Endodermal cell (in vitro differentiated cells): Measurements from ENCODE around the gene SSB. TPM values are rescaled to one million over a fixed set of nuclear protein-coding genes. Genes with fewer than 3 reads are reported as not detected.
"Not testable (repeated sequence)": the region's sequence is repeated elsewhere in the genome, so short reads cannot be mapped to it uniquely, and the experiment has no call there.

Experiments
- DNase-seq: peaks from one replicate; pipeline ENCODE4 v3.0.0-alpha.2; 2017
- H3K27ac ChIP-seq: 2 replicates; pipeline ENCODE4 v1.5.1; 2013; ENCODE audit warnings: mild to moderate bottlenecking, low read depth, low read length, moderate library complexity
- H3K27me3 ChIP-seq: 2 replicates; pipeline ENCODE4 v1.6.1; 2013; ENCODE audit warnings: mild to moderate bottlenecking, low read length, moderate library complexity; ENCODE audit not compliant: insufficient read depth, control insufficient read depth, poor library complexity, severe bottlenecking
- H3K36me3 ChIP-seq: 2 replicates; pipeline ENCODE4 v1.7.0; 2013; ENCODE audit warnings: mild to moderate bottlenecking, low read length, moderate library complexity; ENCODE audit not compliant: control insufficient read depth, insufficient read depth
- H3K4me1 ChIP-seq: one replicate; pipeline ENCODE4 v1.7.0; 2013; ENCODE audit warnings: low read length; ENCODE audit not compliant: control insufficient read depth, insufficient read depth
- H3K4me3 ChIP-seq: 2 replicates; pipeline ENCODE4 v1.5.1; 2013; ENCODE audit warnings: mild to moderate bottlenecking, low read length, moderate library complexity
- H3K9ac ChIP-seq: 2 replicates; pipeline ENCODE4 v1.6.1; 2013; ENCODE audit warnings: mild to moderate bottlenecking, low read length, moderate library complexity; ENCODE audit not compliant: poor library complexity, severe bottlenecking; ENCODE audit errors: extremely low read depth
- H3K9me3 ChIP-seq: 2 replicates; pipeline ENCODE4 v1.6.1; 2013; ENCODE audit warnings: mild to moderate bottlenecking, low read length, moderate library complexity; ENCODE audit not compliant: control insufficient read depth
- H3K27ac Mint-ChIP-seq: 2 replicates; pipeline ENCODE4 v1.8.0; 2020; ENCODE audit warnings: mixed read lengths
- H3K27me3 Mint-ChIP-seq: 2 replicates; pipeline ENCODE4 v1.8.0; 2021; ENCODE audit warnings: mild to moderate bottlenecking, mixed read lengths; ENCODE audit not compliant: insufficient read depth
- H3K36me3 Mint-ChIP-seq: 2 replicates; pipeline ENCODE4 v1.8.0; 2020; ENCODE audit warnings: low read depth, mixed read lengths
- H3K4me1 Mint-ChIP-seq: 2 replicates; pipeline ENCODE4 v1.8.0; 2020; ENCODE audit warnings: mixed read lengths
- H3K4me3 Mint-ChIP-seq: 2 replicates; pipeline ENCODE4 v1.8.0; 2020; ENCODE audit warnings: mild to moderate bottlenecking, moderate library complexity, mixed read lengths
- H3K9me3 Mint-ChIP-seq: 2 replicates; pipeline ENCODE4 v1.8.0; 2020; ENCODE audit warnings: mild to moderate bottlenecking, mixed read lengths
- WGBS, 2 experiments: methylation state at CpG; one replicate each; pipeline versions ENCODE4 v1.1.5 to v1.1.7; 2013; ENCODE audit warnings: missing lambda C conversion rate in 2 of 2, mixed read lengths in 1 of 2; ENCODE audit not compliant: insufficient coverage in 1 of 2, insufficient read length in 1 of 2; 5-methylcytosine and 5-hydroxymethylcytosine counted together
- total RNA-seq, 2 donors: library from RNA; stranded (reverse); fragmentation: NEBNext Ultra II Directional in 1 of 2; extraction: Animal tissue kit (Norgen Biotek cat#: 25700) in 1 of 2; gene quantifications; 2 replicates in 1 of 2; 3 replicates in 1 of 2; pipeline ENCODE4 v1.2.1, GENCODE V29; 2021
- TF ChIP-seq, protein P1 (sequence below): fragments of 200-600 bp; sonication (generic); conservative IDR thresholded peaks from 2 replicates; pipeline ENCODE4 v1.5.0; 2021; ENCODE audit warnings: antibody characterized with exemption, mild to moderate bottlenecking

The SSB gene
- total RNA-seq, 2 donors from 2014 or later = 182 to 208 TPM

- no peak overlapping the region for H3K4me3 ChIP-seq
- no peak overlapping the region for H3K9ac ChIP-seq
- H3K27me3 Mint-ChIP-seq = no peaks in the 10 kb centered on the region
- H3K4me1 ChIP-seq = no peaks in the 10 kb centered on the region
- H3K9me3 Mint-ChIP-seq = peaks cover 5% of the 10 kb centered on the region
- peaks cover 11% of the 10 kb centered on the region for H3K36me3 ChIP-seq
- H3K9me3 ChIP-seq = no peaks in the 10 kb centered on the region
- H3K27me3 ChIP-seq = no peaks in the 10 kb centered on the region
- no peak for DNase-seq
- H3K27ac Mint-ChIP-seq = no peak overlapping the region
- H3K4me3 Mint-ChIP-seq = no peak overlapping the region
- TF ChIP-seq, protein P1, sequence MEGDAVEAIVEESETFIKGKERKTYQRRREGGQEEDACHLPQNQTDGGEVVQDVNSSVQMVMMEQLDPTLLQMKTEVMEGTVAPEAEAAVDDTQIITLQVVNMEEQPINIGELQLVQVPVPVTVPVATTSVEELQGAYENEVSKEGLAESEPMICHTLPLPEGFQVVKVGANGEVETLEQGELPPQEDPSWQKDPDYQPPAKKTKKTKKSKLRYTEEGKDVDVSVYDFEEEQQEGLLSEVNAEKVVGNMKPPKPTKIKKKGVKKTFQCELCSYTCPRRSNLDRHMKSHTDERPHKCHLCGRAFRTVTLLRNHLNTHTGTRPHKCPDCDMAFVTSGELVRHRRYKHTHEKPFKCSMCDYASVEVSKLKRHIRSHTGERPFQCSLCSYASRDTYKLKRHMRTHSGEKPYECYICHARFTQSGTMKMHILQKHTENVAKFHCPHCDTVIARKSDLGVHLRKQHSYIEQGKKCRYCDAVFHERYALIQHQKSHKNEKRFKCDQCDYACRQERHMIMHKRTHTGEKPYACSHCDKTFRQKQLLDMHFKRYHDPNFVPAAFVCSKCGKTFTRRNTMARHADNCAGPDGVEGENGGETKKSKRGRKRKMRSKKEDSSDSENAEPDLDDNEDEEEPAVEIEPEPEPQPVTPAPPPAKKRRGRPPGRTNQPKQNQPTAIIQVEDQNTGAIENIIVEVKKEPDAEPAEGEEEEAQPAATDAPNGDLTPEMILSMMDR = no peak
- H3K36me3 Mint-ChIP-seq = peaks cover 32% of the 10 kb centered on the region
- 100% methylated on average over 2 of the region's 2 CpGs; no CpG with 5 or more reads in 1 of the 2 experiments for WGBS, 2 experiments
- no peak overlapping the region for H3K27ac ChIP-seq
- peaks cover 4% of the 10 kb centered on the region for H3K4me1 Mint-ChIP-seq
Measured at GRCh38 chr2:169845016-169845415, 46.3 kb downstream of the SSB start.

GRCh38 chr2:169848959-169849693 lies 50.5 kb downstream of the SSB start:
- not testable (repeated sequence) for H3K27ac Mint-ChIP-seq, H3K27me3 Mint-ChIP-seq, H3K36me3 ChIP-seq, H3K4me3 Mint-ChIP-seq, H3K4me1 Mint-ChIP-seq, H3K27me3 ChIP-seq, H3K9ac ChIP-seq, H3K27ac ChIP-seq, DNase-seq, H3K4me1 ChIP-seq, H3K9me3 ChIP-seq, H3K4me3 ChIP-seq, H3K9me3 Mint-ChIP-seq
- peaks cover 30% of the 10 kb centered on the region for H3K36me3 Mint-ChIP-seq
- WGBS, 2 experiments = 90 to 92% methylated on average over 4 to 8 of the region's 8 CpGs

DNA sequence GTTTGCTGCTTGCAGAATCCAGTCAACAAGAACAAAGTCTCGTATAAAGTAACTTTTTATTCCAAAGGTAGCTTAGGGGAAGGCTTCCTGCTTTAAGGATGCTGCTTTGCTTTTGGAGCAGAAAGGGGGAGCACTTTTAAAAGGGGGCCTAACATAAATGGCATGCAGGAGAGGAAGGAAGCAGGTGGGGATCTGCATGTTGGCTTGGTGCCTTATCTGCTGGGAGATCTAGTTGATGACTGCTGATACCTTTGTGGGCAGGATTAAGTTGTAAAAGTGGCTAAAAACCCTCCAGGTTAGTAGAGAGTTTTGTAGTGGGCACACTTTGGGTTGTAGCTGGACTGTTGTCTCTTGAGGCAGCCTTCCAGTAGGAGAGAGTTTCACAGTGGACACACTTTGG lies 51.0 kb downstream of the SSB start:
- DNase-seq = no peak
- Histone ChIP-seq H3K27ac (no peak overlapping the region), H3K9me3 (no peaks in the 10 kb centered on the region), H3K9ac (no peak overlapping the region), H3K36me3 (peaks cover 4% of the 10 kb centered on the region), H3K4me1 (no peaks in the 10 kb centered on the region), H3K4me3 (no peak overlapping the region), H3K27me3 (no peaks in the 10 kb centered on the region)
- Mint-ChIP-seq H3K27me3 (no peaks in the 10 kb centered on the region), H3K4me1 (peaks cover 4% of the 10 kb centered on the region), H3K4me3 (no peak overlapping the region), H3K27ac (no peak overlapping the region), H3K36me3 (peaks cover 30% of the 10 kb centered on the region), H3K9me3 (peaks cover 3% of the 10 kb centered on the region)
- 94 to 100% methylated on average over 1 of the region's 1 CpG for WGBS, 2 experiments
- TF ChIP-seq, protein P1 = no peak
